Fibroblast of mammary gland (primary cell): Measurements from ENCODE around the gene BCL6B.

Experiments
- DNase-seq: peaks from one replicate; pipeline ENCODE4 v3.0.0-alpha.2; 2010; ENCODE audit warnings: low read depth
- H3K4me3 ChIP-seq: 2 replicates; pipeline ENCODE4 v1.5.1; 2011; ENCODE audit warnings: low read depth, mild to moderate bottlenecking, low read length, moderate library complexity; ENCODE audit not compliant: control insufficient read depth
- CTCF ChIP-seq: conservative IDR thresholded peaks from 2 replicates; pipeline ENCODE4 v1.5.1; 2011; ENCODE audit warnings: low read depth, low read length, inconsistent platforms; ENCODE audit not compliant: control insufficient read depth, insufficient read depth

Gene BCL6B

GRCh38 chr17:7029096-7029495 lies 6.2 kb downstream of the BCL6B start:
- DNase-seq, result no peak
- no peak overlapping the region for H3K4me3 ChIP-seq
- no peak for TF ChIP-seq CTCF

- DNase-seq, result no peak
Observed at GRCh38 chr17:7029659-7030058, 6.8 kb downstream of the BCL6B start.

GRCh38 chr17:7034955-7035590 lies 12.2 kb downstream of the BCL6B start:
- TF ChIP-seq CTCF, result no peak
- peak overlapping the region; percentile 79 for H3K4me3 ChIP-seq
- no peak for DNase-seq

More at GRCh38 chr17:7029659-7030058, 6.8 kb downstream of the BCL6B start:
- H3K4me3 ChIP-seq, result no peak overlapping the region
- no peak for TF ChIP-seq CTCF

GRCh38 chr17:7035591-7036368 lies 12.9 kb downstream of the BCL6B start, which contains the start of gene SLC16A13:
SLC16A13 (plus strand) TSS chr17:7036015; CDS start chr17:7036383, 368 bp downstream.
- H3K4me3 ChIP-seq, result peak within 1 kb of the TSS; percentile 79
- TF ChIP-seq CTCF, result no peak
- peak; percentile 92 for DNase-seq

- no peak for TF ChIP-seq CTCF
- no peak for DNase-seq
- no peak overlapping the region for H3K4me3 ChIP-seq
Observed at GRCh38 chr17:7038025-7038862, 15.4 kb downstream of the BCL6B start.

DNA sequence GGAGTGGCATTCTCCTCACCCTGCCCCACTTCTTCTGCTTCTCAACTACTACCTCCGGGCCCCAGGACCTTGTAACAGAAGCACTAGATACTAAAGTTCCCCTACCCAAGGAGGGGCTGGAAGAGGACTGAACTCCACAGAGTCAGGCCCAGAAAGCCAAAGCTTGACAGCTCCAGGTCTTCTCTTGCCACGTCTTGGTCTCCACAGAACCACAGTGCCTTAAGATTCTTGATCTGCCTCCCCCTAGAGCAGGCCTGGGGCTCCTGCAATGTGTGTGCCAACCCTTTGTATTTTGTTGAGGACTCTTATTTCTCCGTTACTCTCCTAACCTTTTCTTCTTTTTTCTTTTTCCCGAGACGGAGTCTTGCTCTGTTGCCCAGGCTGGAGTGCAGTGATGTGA lies 17.0 kb downstream of the BCL6B start:
- no peak for DNase-seq
- no peak overlapping the region for H3K4me3 ChIP-seq
- TF ChIP-seq CTCF, result no peak
